Suppressor macrophage treated with lipopolysaccharide for 1 hour (primary cell): Measurements from ENCODE around the gene INHBC.

ENCODE experiments used
- DNase-seq, 3 donors: peaks; one replicate each; pipeline ENCODE4 v3.0.0-alpha.2; 2020 to 2022

INHBC gene

GRCh38 chr12:57469296-57470164, 34.9 kb downstream of the INHBC start:
- no peak for DNase-seq

GRCh38 chr12:57470286-57470969, 35.8 kb downstream of the INHBC start:
- no peak for DNase-seq

DNA sequence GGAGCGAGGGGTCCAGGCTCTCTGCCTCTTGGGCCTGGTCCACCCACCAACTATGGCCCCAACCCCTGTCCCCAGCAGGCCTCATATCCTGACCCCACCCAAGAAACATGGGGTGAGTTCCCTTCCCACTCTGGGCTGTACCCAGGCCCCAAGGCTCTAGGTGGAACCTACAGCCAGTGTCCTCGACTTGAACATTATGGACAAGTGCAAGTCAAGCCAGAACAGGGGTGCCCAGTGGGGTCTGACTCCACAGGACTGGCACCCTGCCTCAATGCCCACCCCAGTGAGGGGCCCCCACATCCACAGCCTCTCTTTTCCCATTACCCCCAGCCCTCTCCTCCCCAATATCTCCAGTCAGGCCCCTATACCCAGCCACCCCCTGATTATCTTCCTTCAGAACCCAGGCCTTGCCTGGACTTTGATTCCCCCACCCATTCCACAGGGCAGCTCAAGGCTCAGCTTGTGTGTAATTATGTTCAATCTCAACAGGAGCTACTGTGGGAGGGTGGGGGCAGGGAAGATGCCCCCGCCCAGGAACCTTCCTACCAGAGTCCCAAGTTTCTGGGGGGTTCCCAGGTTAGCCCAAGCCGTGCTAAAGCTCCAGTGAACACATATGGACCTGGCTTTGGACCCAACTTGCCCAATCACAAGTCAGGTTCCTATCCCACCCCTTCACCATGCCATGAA, 36.5 kb downstream of the INHBC start:
- no peak for DNase-seq

- DNase-seq, result no peak
These were observed 37.1 kb downstream of the INHBC start for GRCh38 chr12:57471661-57472060.

DNA sequence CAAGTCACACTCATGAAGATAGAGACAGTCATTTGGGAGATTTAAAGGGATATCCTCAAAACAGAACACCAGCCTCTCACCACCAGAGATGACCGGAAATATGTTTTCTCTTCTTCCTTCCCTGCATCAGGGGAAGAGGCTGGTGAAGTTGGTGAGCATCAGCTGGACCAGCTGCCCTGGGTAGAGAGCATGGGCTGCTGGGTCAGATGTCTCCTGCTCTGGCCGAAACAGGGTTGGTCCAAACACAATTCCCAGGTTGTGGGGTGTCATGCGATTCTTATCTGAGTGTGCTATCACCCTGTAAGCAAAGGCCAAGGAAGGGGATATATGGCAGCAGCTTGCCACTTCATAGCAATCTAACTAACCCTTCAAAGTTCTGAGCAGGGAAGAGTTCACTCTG, 37.8 kb downstream of the INHBC start:
- no peak for DNase-seq

GRCh38 chr12:57473392-57473791, 38.8 kb downstream of the INHBC start:
- DNase-seq, result no peak

- no peak for DNase-seq
These were observed 39.3 kb downstream of the INHBC start for GRCh38 chr12:57473886-57474285.

- no peak for DNase-seq
These were observed 39.8 kb downstream of the INHBC start for GRCh38 chr12:57474430-57474829.

DNA sequence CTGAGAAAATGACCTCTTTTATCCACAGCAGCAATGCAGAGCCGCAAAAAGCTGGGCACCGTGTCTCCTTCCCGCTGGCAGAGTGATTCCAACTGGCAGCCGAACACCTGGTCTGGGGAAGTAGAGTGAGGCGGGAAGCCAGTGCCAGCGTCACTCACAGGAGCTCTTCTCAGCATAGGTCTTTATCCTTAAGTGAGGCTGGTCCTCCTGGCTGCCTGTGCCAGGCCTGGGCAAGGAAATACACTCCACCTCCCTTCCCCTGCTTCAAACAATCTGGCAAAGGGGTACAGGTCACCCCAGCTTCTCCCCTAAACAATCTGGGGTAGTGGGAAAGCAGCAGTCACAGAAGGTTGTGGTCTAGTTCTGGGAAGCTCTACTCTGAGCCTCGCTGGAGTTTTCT, 40.3 kb downstream of the INHBC start:
- DNase-seq, result no peak

DNA sequence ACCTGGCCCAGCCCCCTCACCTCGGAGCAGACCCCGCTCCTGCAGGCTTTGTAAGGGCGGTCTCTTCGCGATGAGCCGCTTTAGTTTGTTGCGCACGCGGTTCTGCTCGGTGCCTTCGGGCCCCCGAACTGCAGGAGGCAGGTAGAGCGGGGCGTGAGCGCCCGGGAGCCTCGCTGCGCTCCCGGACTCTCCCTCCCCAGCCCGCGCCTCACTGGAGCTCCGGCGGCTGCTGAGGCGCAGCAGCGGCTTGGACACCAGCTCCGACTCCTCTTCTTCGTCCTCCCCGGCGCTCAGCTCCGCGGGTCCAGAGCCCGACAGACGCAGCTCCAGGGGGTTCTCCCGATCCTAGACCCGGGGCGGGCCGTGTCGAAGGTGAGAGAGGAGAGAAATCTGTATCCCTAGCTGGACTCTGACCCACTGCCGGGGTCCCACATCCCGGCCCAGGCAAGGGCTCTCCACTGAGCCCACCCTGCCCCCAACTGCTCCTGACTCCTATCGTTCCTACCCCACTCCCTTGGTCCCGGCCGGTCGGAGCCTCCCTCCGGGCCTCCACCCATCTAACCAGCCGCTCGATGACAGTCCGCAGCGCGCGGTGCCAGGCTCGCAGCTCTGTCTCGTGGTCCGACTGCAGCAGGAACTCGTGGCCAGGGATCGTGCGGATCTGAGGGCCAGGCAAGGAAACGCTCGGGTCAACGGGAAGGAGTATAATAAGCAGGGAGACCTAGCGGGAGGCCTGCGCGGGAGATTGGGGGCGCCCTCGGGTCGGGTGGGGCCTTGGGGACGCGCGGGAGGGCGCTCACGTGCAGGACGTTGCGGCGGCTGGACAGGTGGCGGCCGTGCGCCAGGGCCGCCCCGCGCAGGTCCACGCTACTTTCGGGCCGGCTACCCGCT, 40.9 kb downstream of the INHBC start:
- peak in 2 of 3 donors; percentile 32 to 49 for DNase-seq

GRCh38 chr12:57476162-57476992, 41.8 kb downstream of the INHBC start:
- peak; percentile 62 to 76 (median 66) for DNase-seq

GRCh38 chr12:57476993-57477709, 42.6 kb downstream of the INHBC start:
- no peak for DNase-seq

GRCh38 chr12:57477710-57478681, 43.4 kb downstream of the INHBC start:
- DNase-seq, result peak; percentile 84 to 91 (median 86)

GRCh38 chr12:57479043-57479375, 44.4 kb downstream of the INHBC start:
- no peak for DNase-seq

DNA sequence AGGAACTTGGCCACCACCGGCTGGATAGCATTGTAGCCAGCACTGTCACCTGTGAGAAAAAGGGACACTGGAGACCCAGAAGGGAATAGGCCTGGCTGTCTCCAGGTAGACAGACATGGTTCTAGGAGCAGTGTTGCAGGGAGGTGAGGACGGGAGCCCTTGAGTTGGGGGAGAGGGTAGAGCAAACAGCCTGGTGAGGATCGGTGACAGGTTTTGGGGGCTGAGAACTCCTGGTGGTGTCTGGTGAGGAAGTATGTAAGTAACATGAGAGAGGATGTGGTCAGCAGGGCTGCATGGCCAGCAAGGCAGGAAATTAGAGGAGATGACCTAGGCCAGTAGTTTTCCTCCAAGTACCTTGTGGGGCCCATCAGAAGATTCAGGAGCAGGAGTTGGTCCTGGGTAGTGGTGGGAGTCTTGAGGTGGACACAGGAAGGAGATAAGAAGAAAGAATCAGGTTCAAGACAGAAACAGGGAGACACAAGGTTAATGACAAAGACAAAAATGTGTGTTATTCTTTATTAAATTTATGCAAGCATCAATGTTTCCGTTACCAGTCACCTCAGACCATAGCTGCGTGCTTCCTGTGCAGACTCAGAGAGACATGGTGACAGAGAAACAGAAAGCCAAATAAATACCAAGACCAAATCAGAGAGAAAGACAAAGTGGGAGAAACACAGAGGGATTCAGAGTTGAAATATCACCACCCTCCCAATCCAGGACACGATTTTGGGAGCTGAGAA, 45.0 kb downstream of the INHBC start, which contains the start of gene ARHGAP9:
Gene ARHGAP9, minus strand, starts transcription at position 491 of the 740 bp plus-strand sequence. Its CDS starts 460 bp downstream, at position 31.
- DNase-seq, result peak in 1 of 3 donors; percentile 48

- no peak for DNase-seq
These were observed 47.1 kb downstream of the INHBC start for GRCh38 chr12:57481671-57482070.

GRCh38 chr12:57483466-57483865, 48.9 kb downstream of the INHBC start:
- DNase-seq, result no peak

DNA sequence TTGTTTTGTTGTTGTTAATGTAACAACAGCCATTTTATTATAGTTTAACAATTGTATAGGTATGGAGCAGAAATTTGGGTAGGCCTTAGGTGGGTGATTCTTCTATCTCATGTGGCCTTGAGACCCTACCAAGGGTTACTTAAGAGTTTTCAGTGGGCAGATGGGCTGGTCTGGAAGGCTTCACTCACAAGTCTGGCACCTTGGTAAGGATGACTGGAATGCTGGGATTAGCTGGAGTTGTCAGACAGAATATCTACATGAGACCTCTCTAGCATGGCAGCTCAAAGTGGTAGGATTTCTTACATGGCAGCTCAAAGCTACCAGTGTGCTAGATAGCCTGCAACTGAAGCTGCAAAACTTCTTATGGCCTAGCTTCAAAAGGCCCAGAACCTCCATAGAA, 51.1 kb downstream of the INHBC start:
- DNase-seq, result no peak

- DNase-seq, result no peak
These were observed 52.5 kb downstream of the INHBC start for GRCh38 chr12:57487055-57487596.
